Common myeloid progenitor, CD34-positive (primary cell): ENCODE measurements around the gene RBFOX2.
A peak's percentile ranks its signal among the peaks of the same experiment; 100 is the strongest.
"Not testable (repeated sequence)": the region's sequence is repeated elsewhere in the genome, so short reads cannot be mapped to it uniquely, and the experiment has no call there.

Experiments used
- CTCF ChIA-PET: fragments of 350-600 bp; sonication (Branson Sonifier 250); formaldehyde crosslinking; loops from one replicate; lab custom pipeline; 2021; ENCODE audit warnings: antibody characterized with exemption; lab: Charles Lee
- POLR2A ChIA-PET: fragments of 350-600 bp; sonication (Branson Sonifier 250); formaldehyde crosslinking; loops from one replicate; lab custom pipeline; 2021; ENCODE audit warnings: antibody characterized with exemption; lab: Charles Lee
- DNase-seq, 3 donors: peaks; one replicate each; pipeline versions ENCODE4 v3.0.0 to v3.0.0-alpha.2; 2013
- H3K27ac ChIP-seq, 2 experiments: 1 replicate in 1 of 2; 2 replicates in 1 of 2; pipeline ENCODE4 v1.7.0; 2013; ENCODE audit warnings: inconsistent platforms in 2 of 2, low read length in 2 of 2, mild to moderate bottlenecking in 2 of 2, low read depth in 1 of 2, moderate library complexity in 1 of 2; ENCODE audit not compliant: severe bottlenecking in 2 of 2, insufficient read depth in 1 of 2, poor library complexity in 1 of 2
- H3K27me3 ChIP-seq, 5 experiments: replicated peaks in 2 of 5; 1 replicate in 3 of 5; 2 replicates in 2 of 5; pipeline versions ENCODE4 v1.6.1 to v1.7.0; 2013; ENCODE audit warnings: low read length in 4 of 5, mild to moderate bottlenecking in 2 of 5, moderate library complexity in 2 of 5, inconsistent platforms in 1 of 5; ENCODE audit not compliant: insufficient read depth in 5 of 5, control insufficient read depth in 4 of 5
- H3K36me3 ChIP-seq, 4 experiments: 1 replicate in 2 of 4; 2 replicates in 2 of 4; pipeline versions ENCODE4 v1.6.1 to v1.7.0; 2013; ENCODE audit warnings: low read length in 3 of 4, control low read depth in 1 of 4, mild to moderate bottlenecking in 1 of 4; ENCODE audit not compliant: control insufficient read depth in 4 of 4, insufficient read depth in 4 of 4
- H3K4me1 ChIP-seq, 4 experiments: 1 replicate in 3 of 4; 2 replicates in 1 of 4; pipeline versions ENCODE4 v1.6.1 to v1.7.1; 2013; ENCODE audit warnings: low read length in 3 of 4, mild to moderate bottlenecking in 3 of 4, control low read depth in 1 of 4, inconsistent platforms in 1 of 4, moderate library complexity in 1 of 4; ENCODE audit not compliant: control insufficient read depth in 4 of 4, insufficient read depth in 4 of 4; ENCODE audit errors: control extremely low read depth in 1 of 4
- H3K4me3 ChIP-seq, 7 experiments: 1 replicate in 4 of 7; 2 replicates in 3 of 7; pipeline versions ENCODE4 v1.5.1 to v1.7.0; 2013; ENCODE audit warnings: mild to moderate bottlenecking in 7 of 7, low read length in 6 of 7, moderate library complexity in 6 of 7, inconsistent platforms in 2 of 7, low read depth in 2 of 7, control low read depth in 1 of 7; ENCODE audit not compliant: insufficient read depth in 4 of 7, control insufficient read depth in 1 of 7; ENCODE audit errors: extremely low read depth in 1 of 7
- H3K9me3 ChIP-seq, 5 experiments: 1 replicate in 4 of 5; 2 replicates in 1 of 5; pipeline versions ENCODE4 v1.6.1 to v1.7.1; 2013; ENCODE audit warnings: low read length in 4 of 5, mild to moderate bottlenecking in 2 of 5, inconsistent platforms in 1 of 5, low read depth in 1 of 5, moderate library complexity in 1 of 5; ENCODE audit not compliant: control insufficient read depth in 4 of 5, insufficient read depth in 2 of 5; ENCODE audit errors: control extremely low read depth in 1 of 5
- WGBS: methylation state at CpG from one replicate; pipeline ENCODE4 v1.1.5; 2013; ENCODE audit not compliant: insufficient coverage; 5-methylcytosine and 5-hydroxymethylcytosine counted together

The RBFOX2 gene

DNA sequence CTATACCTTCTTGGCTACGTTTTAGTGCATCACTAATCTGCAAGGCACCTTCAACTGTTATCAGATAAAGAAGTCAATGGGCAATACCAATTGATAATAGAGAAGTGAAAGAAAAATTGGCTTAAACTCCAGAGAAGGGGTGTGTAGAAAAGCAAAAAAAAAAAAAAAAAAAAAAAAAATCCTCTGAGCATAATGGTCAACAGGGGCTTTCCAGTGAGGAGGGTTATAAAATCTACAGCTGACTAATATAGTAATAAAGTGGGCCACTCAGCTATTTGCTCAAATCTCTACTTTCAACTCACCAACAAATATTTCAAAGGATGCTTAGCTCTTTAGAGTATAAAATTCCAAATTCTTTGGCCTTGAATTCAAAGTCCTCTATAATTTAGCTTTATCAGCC lies 233.1 kb downstream of the RBFOX2 start:
- Histone ChIP-seq H3K27me3 (no peaks in the 10 kb centered on the region), H3K27ac (no peak overlapping the region), H3K9me3 (no peaks in the 10 kb centered on the region), H3K4me1 (no peaks in the 10 kb centered on the region), H3K4me3 (no peak overlapping the region), H3K36me3 (no peaks in the 10 kb centered on the region)
- ChIA-PET CTCF (interaction anchor here (1.0 to 1.1 kb wide), 2 partner anchors 55 to 416 kb away, joined by 3 read pairs; no protein-coding TSS in a partner anchor), POLR2A (interaction anchor here (0.6 to 0.7 kb wide), 2 partner anchors 13 to 267 kb away, joined by 3 to 5 read pairs; no protein-coding TSS in a partner anchor)
- no CpG with 5 or more reads among the region's 1 CpG for WGBS
- no peak for DNase-seq

DNA sequence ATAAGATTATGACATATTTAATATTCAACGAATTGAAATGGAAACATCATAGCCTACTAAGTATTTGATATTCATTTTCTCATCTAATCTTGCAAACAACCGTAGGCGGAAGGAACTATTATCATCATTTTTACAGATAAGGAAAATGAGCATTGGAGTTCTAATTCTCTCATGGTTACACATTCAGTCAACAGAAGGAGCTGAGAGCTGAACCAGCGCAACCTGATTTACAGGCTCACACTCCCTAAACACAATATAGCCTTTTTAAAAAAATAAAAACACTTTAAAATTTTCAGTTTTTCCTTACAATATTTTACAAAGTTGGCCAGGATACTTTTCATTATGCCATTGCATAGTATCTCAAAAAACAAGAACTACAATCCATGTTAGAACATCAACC lies 236.1 kb downstream of the RBFOX2 start:
- DNase-seq = no peak
- no peaks in the 10 kb centered on the region for H3K4me1 ChIP-seq
- H3K27me3 ChIP-seq = no peaks in the 10 kb centered on the region
- H3K27ac ChIP-seq = no peak overlapping the region
- WGBS = no CpG with 5 or more reads among the region's 4 CpGs
- no peaks in the 10 kb centered on the region for H3K9me3 ChIP-seq
- no peak overlapping the region for H3K4me3 ChIP-seq
- POLR2A ChIA-PET = no interaction called here
- H3K36me3 ChIP-seq = no peaks in the 10 kb centered on the region
- CTCF ChIA-PET = interaction anchor here (1.2 kb wide), 1 partner anchor 22 kb away, joined by 4 read pairs; no protein-coding TSS in a partner anchor

DNA sequence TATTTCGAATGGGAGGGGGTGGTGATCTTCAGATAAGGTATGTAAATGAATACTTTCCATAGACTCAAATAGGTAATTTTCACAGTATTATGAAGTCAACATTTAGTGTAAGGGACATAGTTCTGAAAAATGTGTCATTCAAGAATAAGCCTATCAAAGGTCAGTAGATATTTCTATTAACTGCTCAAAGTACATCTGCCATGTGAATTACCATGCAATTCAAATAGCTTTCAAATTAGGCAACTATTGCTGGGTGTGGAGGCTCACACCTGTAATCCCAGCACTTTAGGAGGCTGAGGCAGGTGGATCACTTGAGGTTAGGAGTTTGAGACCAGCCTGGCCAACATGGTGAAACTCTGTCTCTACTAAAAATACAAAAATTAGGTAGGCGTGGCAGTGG lies 236.8 kb downstream of the RBFOX2 start:
- H3K4me1 ChIP-seq, CTCF ChIA-PET, H3K36me3 ChIP-seq, H3K4me3 ChIP-seq, DNase-seq, POLR2A ChIA-PET, H3K27me3 ChIP-seq, H3K27ac ChIP-seq, H3K9me3 ChIP-seq: not testable (repeated sequence)
- no CpG with 5 or more reads among the region's 2 CpGs for WGBS

DNA sequence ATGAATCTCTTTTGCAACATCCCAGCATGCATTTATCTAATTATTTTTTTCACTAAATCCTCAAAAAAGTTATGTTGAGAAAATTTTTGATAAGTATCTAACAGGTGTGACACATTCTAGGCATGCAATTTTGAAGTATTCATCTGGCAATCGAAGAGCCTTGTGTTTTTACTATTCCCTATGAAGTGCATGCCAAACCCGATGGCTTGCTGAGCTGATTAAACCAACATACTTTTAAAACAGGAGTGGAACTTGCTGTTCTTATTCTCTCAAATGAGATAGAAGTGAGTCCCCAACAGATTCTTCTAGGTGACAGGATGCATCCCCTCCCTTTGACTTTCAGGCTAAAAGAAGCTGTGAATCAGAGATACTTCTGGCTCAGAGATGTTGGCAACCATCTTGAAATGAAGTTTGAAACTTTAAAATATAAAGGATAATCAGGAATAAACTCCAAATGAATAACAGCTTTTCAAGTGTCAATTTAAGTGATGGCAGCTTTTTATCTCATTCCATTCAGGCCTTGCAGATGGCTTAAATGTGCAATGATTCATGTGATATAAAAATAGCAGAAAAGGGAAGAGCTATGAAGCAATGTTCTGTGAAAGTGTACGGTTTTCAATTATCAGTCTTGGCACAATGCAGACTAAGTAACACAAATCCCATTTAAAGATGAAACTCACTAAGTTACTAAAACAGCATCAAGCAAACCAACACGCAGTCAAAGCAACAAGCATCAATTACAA lies 243.3 kb downstream of the RBFOX2 start:
- Histone ChIP-seq H3K36me3 (peaks cover 0 to 7% (median 3%) of the 10 kb centered on the region in 4 experiments), H3K9me3 (no peaks in the 10 kb centered on the region), H3K4me1 (peaks cover 0 to 17% (median 5%) of the 10 kb centered on the region in 4 experiments), H3K27me3 (no peaks in the 10 kb centered on the region), H3K27ac (no peak overlapping the region), H3K4me3 (no peak overlapping the region)
- ChIA-PET POLR2A (no interaction called here), CTCF (interaction anchor here (0.6 kb wide), 1 partner anchor 281 kb away, joined by 3 read pairs; no protein-coding TSS in a partner anchor)
- DNase-seq = peak; percentile 9 to 73 (median 57)
- 89% methylated on average over 2 of the region's 4 CpGs for WGBS

DNA sequence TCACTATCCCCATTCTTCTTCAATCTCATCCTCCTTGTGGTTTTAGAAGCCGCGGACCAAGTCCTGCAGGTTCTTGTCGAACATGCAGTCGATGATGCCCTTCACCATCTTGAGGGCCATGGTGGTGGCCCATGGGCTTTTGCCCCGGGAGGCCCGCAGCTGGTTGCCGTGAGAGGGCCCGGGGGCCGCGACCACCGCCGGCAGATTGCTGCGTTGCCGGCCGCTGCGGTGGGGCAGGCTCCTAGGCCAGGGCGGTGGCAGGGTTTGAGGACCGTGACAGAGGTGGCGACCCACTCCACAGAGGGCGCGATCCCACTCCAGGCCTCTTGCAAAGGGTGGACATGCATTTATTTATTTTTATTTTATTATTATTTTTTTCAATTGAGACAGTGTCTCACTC lies 244.0 kb downstream of the RBFOX2 start:
- H3K27ac ChIP-seq = no peak overlapping the region
- no peak for DNase-seq
- POLR2A ChIA-PET = no interaction called here
- CTCF ChIA-PET = interaction anchor here (0.7 kb wide), 1 partner anchor 10 kb away, joined by 5 read pairs; no protein-coding TSS in a partner anchor
- 97% methylated on average over 11 of the region's 21 CpGs for WGBS
- H3K27me3 ChIP-seq = no peaks in the 10 kb centered on the region
- H3K4me1 ChIP-seq = peaks cover 0 to 17% (median 5%) of the 10 kb centered on the region in 4 experiments
- peaks cover 0 to 7% (median 3%) of the 10 kb centered on the region in 4 experiments for H3K36me3 ChIP-seq
- no peak overlapping the region for H3K4me3 ChIP-seq
- no peaks in the 10 kb centered on the region for H3K9me3 ChIP-seq

DNA sequence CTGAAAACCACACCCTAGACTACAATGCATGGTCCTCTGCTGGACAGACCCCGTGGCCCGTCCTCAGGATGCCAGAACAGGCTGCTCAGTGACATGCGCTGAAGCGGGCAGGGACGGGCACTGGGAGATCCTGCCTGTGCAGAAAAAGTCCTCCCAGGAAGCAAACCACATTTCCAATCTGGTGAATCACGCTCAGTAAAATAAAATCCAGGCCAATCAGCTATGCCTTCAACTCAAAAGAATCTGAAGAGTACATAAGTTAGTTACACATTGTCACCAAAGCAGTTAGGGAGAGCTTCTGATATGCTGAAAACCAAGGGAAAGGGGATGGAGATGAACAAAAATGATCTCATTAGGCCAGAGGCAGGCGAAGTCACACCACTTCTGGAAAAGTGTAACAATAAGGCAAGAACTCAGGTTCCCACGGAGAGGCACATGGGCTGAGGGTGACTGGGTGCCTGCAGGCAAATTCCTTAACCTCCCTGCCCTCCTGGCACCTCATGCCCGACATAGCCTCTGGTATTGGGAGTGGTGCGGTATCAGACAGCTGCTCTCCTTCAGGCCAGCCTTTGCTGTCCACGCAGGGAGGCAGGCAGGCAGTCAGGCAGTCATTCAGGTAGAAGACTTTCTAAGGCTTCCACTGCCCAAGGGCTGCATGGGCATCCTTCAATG lies 244.5 kb downstream of the RBFOX2 start:
- CTCF ChIA-PET = interaction anchor here (0.7 kb wide), 1 partner anchor 9 kb away, joined by 5 read pairs; no protein-coding TSS in a partner anchor

More for the DNA sequence above, 244.5 kb downstream of the RBFOX2 start:
- H3K27me3 ChIP-seq = no peaks in the 10 kb centered on the region
- no peak for DNase-seq
- no peaks in the 10 kb centered on the region for H3K9me3 ChIP-seq
- POLR2A ChIA-PET = no interaction called here
- WGBS = 99% methylated on average over 9 of the region's 11 CpGs
- peaks cover 0 to 17% (median 5%) of the 10 kb centered on the region in 4 experiments for H3K4me1 ChIP-seq
- no peak overlapping the region for H3K27ac ChIP-seq
- peaks cover 0 to 7% (median 3%) of the 10 kb centered on the region in 4 experiments for H3K36me3 ChIP-seq
- H3K4me3 ChIP-seq = no peak overlapping the region
